ENCODE data around the gene TGFBRAP1. TPM values are rescaled to one million over a fixed set of nuclear protein-coding genes. Genes with fewer than 3 reads are reported as not detected.

The TGFBRAP1 gene
- total and polyA plus RNA-seq, 2 donors (not counting 3 experiments of a cell fraction or from before 2014, with no cell fraction given): 25.4 to 37.6 TPM

- DNase-seq (ENCODE audit: low read depth, low spot score) (no peak), FAIRE-seq (no peak)
- Histone ChIP-seq H3K79me2 (ENCODE audit: control insufficient read depth, insufficient read depth, low read length) (no peaks in the 10 kb centered on the region), H3K27me3 (ENCODE audit: control insufficient read depth in 2 of 2, insufficient read depth in 2 of 2, low read length in 2 of 2) (no peaks in the 10 kb centered on the region), H4K20me1 (replicated peaks; ENCODE audit: control insufficient read depth, extremely low read depth, insufficient read depth, low read length) (no peaks in the 10 kb centered on the region), H3K9ac (replicated peaks; ENCODE audit: extremely low read depth, insufficient read depth, low read length) (no peak overlapping the region), H2AFZ (ENCODE audit: low read depth, low read length) (no peak overlapping the region), H3K9me3 (replicated peaks; ENCODE audit: control insufficient read depth, insufficient read depth, low read length) (no peaks in the 10 kb centered on the region), H3K36me3 (ENCODE audit: control insufficient read depth in 2 of 2, extremely low read depth in 1 of 2, insufficient read depth in 2 of 2, low read length in 2 of 2) (peaks cover 0 to 3% of the 10 kb centered on the region in 2 experiments), H3K4me2 (ENCODE audit: insufficient read depth, low read length) (no peak overlapping the region), H3K27ac (ENCODE audit: insufficient read depth, low read depth, low read length) (no peak overlapping the region), H3K4me3 (replicated peaks in 1 of 3; ENCODE audit: insufficient read depth in 1 of 3, low read depth in 1 of 3, low read length in 3 of 3) (no peak overlapping the region), H3K4me1 (ENCODE audit: control insufficient read depth, extremely low read depth, insufficient read depth, low read length) (no peaks in the 10 kb centered on the region), H3K9me1 (replicated peaks; ENCODE audit: control insufficient read depth, extremely low read depth, insufficient read depth, low read length) (no peaks in the 10 kb centered on the region)
- intact Hi-C loops (cut with micrococcal nuclease) (no loop called here), dilution Hi-C loops (cut with MboI; ENCODE audit: extremely low pct_ligation_motif_present, low sequenced_read_pairs) (no loop called here)
- ChIA-PET CTCF (interaction anchor here (1.0 to 1.5 kb wide), 3 partner anchors 15 to 22 kb away, joined by 4 to 5 read pairs (median 4); no protein-coding TSS in a partner anchor), POLR2A (no interaction called here)
- TF ChIP-seq FOS (IDR thresholded peaks at IDR 0.05; ENCODE audit: borderline replicate concordance, insufficient read depth, low read length) (no peak), POLR2AphosphoS5 (IDR thresholded peaks at IDR 0.05; ENCODE audit: insufficient read depth, low read depth, low read length) (no peak), CTCF (IDR thresholded peaks at IDR 0.05; ENCODE audit: extremely low read depth in 1 of 2, insufficient read depth in 1 of 2, low read depth in 1 of 2, low read length in 2 of 2) (no peak), EZH2 (IDR thresholded peaks at IDR 0.05; ENCODE audit: borderline replicate concordance, low read depth, low read length, severe bottlenecking) (no peak), POLR2A (IDR thresholded peaks at IDR 0.05; ENCODE audit: low read depth, low read length) (no peak), JUN (IDR thresholded peaks at IDR 0.05; ENCODE audit: borderline replicate concordance, insufficient read depth, insufficient read length, low read depth) (no peak), MYC (IDR thresholded peaks at IDR 0.05; ENCODE audit: low read depth, low read length) (no peak), MAX (IDR thresholded peaks at IDR 0.05; ENCODE audit: insufficient read depth, insufficient read length) (no peak), GATA2 (IDR thresholded peaks at IDR 0.05; ENCODE audit: insufficient read depth, insufficient read length, low read depth, low read length) (no peak)
- no TSS peak for BruUV-seq (replicated peaks)
Measured at GRCh38 chr2:105257981-105258380, 71.6 kb downstream of the TGFBRAP1 start.
